Measurements from ENCODE around the gene OCRL. TPM values are rescaled to one million over a fixed set of nuclear protein-coding genes. Genes with fewer than 3 reads are reported as not detected.

OCRL gene
- polyA plus RNA-seq, 1 donor (not counting 4 experiments of a cell fraction or from before 2014, with no cell fraction given): 27.9 TPM

DNA sequence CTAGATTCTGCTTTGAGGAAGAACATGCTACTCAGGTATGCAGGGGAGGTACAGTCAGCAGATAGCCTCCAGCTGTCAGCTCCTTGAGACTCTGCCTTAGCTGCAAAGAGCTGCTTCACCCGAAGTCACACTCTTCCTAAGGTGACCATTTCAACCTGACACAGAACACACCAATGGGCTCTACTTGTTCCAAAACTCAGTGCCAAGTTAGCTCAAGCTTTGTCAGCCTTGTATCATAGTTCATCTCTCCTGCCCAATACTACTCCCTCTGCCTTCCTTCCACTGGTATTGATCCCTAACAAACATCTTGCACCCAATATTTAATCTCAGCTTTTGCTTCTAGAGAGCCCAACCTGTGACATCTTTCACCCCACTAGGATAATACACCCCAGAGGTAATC, 8.9 kb upstream of the OCRL start:
- Histone ChIP-seq H3K4me2 (ENCODE audit: control insufficient read depth, extremely low read depth, insufficient read depth, low read depth, low read length) (no peak overlapping the region), H3K36me3 (ENCODE audit: control insufficient read depth in 2 of 2, extremely low read depth in 1 of 2, insufficient read depth in 2 of 2, low read length in 2 of 2) (no peaks in the 10 kb centered on the region), H3K27ac (ENCODE audit: control insufficient read depth, insufficient read depth, low read length) (no peak overlapping the region), H3K9me1 (ENCODE audit: control insufficient read depth, extremely low read depth, insufficient read depth, low read length) (no peaks in the 10 kb centered on the region), H3K27me3 (ENCODE audit: control insufficient read depth, extremely low read depth, insufficient read depth, low read length) (no peaks in the 10 kb centered on the region), H3K4me3 (ENCODE audit: control insufficient read depth in 2 of 3, extremely low read depth in 1 of 3, insufficient read depth in 2 of 3, low read depth in 1 of 3, low read length in 3 of 3) (no peak overlapping the region), H3K9ac (ENCODE audit: control insufficient read depth, extremely low read depth, insufficient read depth, low read length) (no peak overlapping the region), H3K4me1 (ENCODE audit: control insufficient read depth, extremely low read depth, insufficient read depth, low read length) (no peaks in the 10 kb centered on the region), H3K79me2 (ENCODE audit: control insufficient read depth, insufficient read depth, low read length) (no peaks in the 10 kb centered on the region), H4K20me1 (ENCODE audit: control insufficient read depth, extremely low read depth, insufficient read depth, low read length) (no peaks in the 10 kb centered on the region), H3K9me3 (ENCODE audit: control insufficient read depth, low read depth, low read length) (no peaks in the 10 kb centered on the region), H2AFZ (ENCODE audit: control insufficient read depth, low read length) (no peak overlapping the region)
- no peak for DNase-seq (ENCODE audit: low read depth, low spot score)
- dilution Hi-C loops (cut with MboI; ENCODE audit: extremely low pct_ligation_motif_present, low sequenced_read_pairs): no loop called here
- TF ChIP-seq EZH2 (IDR thresholded peaks at IDR 0.05; ENCODE audit: low read length): no peak
- TF ChIP-seq, protein P1, sequence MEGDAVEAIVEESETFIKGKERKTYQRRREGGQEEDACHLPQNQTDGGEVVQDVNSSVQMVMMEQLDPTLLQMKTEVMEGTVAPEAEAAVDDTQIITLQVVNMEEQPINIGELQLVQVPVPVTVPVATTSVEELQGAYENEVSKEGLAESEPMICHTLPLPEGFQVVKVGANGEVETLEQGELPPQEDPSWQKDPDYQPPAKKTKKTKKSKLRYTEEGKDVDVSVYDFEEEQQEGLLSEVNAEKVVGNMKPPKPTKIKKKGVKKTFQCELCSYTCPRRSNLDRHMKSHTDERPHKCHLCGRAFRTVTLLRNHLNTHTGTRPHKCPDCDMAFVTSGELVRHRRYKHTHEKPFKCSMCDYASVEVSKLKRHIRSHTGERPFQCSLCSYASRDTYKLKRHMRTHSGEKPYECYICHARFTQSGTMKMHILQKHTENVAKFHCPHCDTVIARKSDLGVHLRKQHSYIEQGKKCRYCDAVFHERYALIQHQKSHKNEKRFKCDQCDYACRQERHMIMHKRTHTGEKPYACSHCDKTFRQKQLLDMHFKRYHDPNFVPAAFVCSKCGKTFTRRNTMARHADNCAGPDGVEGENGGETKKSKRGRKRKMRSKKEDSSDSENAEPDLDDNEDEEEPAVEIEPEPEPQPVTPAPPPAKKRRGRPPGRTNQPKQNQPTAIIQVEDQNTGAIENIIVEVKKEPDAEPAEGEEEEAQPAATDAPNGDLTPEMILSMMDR (optimal IDR thresholded peaks at IDR 0.05 in 1 of 3, IDR thresholded peaks at IDR 0.05 in 1 of 3, conservative IDR thresholded peaks at IDR 0.05 in 1 of 3; ENCODE audit: extremely low read depth in 1 of 3, insufficient read depth in 2 of 3, low read length in 3 of 3): no peak
- no peak for FAIRE-seq

DNA sequence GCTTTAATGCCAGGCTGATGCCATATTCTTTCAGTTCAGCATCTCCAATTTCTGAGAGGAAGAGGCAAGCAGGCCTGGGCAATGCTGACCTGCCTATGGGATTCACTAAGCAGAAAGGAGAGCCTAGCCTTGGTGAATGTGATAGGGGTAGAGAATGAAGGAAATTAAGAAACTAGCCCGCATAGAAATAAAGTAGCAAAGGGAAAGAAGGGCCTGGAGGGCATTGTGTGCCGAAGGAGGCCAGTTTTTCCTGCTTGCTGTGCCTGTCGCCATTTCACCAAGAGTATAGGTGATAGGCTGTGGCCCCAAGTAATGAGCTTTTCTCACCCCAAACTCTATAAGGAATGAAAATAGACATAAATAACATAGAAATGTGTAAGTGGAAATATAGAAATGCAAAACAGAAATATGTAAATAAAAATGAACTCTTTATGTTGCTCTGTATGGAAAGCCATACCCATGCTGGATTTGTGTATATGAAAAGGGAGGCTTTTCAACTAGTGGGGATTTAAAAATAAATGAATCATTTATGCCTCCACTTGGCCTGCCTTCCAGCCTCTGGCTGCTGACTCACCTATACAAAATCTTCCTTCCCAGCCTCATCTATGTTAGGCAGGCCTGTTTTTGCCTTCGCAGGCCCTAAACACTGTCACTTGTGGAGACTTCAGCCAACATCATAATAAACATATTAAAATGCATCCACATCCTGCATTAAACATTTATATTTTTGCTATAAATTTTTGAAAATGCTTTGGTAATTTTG, 5.1 kb upstream of the OCRL start:
- Histone ChIP-seq H3K27me3 (ENCODE audit: control insufficient read depth, extremely low read depth, insufficient read depth, low read length) (no peaks in the 10 kb centered on the region), H3K36me3 (ENCODE audit: control insufficient read depth in 2 of 2, extremely low read depth in 1 of 2, insufficient read depth in 2 of 2, low read length in 2 of 2) (no peaks in the 10 kb centered on the region), H3K9ac (ENCODE audit: control insufficient read depth, extremely low read depth, insufficient read depth, low read length) (no peak overlapping the region), H3K27ac (ENCODE audit: control insufficient read depth, insufficient read depth, low read length) (no peak overlapping the region), H3K9me1 (ENCODE audit: control insufficient read depth, extremely low read depth, insufficient read depth, low read length) (no peaks in the 10 kb centered on the region), H3K9me3 (ENCODE audit: control insufficient read depth, low read depth, low read length) (no peaks in the 10 kb centered on the region), H3K4me1 (ENCODE audit: control insufficient read depth, extremely low read depth, insufficient read depth, low read length) (no peaks in the 10 kb centered on the region), H3K4me3 (ENCODE audit: control insufficient read depth in 2 of 3, extremely low read depth in 1 of 3, insufficient read depth in 2 of 3, low read depth in 1 of 3, low read length in 3 of 3) (no peak overlapping the region), H2AFZ (ENCODE audit: control insufficient read depth, low read length) (no peak overlapping the region), H3K4me2 (ENCODE audit: control insufficient read depth, extremely low read depth, insufficient read depth, low read depth, low read length) (no peak overlapping the region), H4K20me1 (ENCODE audit: control insufficient read depth, extremely low read depth, insufficient read depth, low read length) (no peaks in the 10 kb centered on the region), H3K79me2 (ENCODE audit: control insufficient read depth, insufficient read depth, low read length) (no peaks in the 10 kb centered on the region)
- no peak for TF ChIP-seq EZH2 (IDR thresholded peaks at IDR 0.05; ENCODE audit: low read length)
- TF ChIP-seq, protein P1 (optimal IDR thresholded peaks at IDR 0.05 in 1 of 3, IDR thresholded peaks at IDR 0.05 in 1 of 3, conservative IDR thresholded peaks at IDR 0.05 in 1 of 3; ENCODE audit: extremely low read depth in 1 of 3, insufficient read depth in 2 of 3, low read length in 3 of 3): no peak
- no peak for FAIRE-seq
- no peak for DNase-seq (ENCODE audit: low read depth, low spot score)
- dilution Hi-C loops (cut with MboI; ENCODE audit: extremely low pct_ligation_motif_present, low sequenced_read_pairs): no loop called here

Measured in keratinocyte (primary cell).